AG08395 (cell line): ENCODE data around the gene MUC21.
A peak's percentile ranks its signal among the peaks of the same experiment; 100 is the strongest.
"Not testable (repeated sequence)": the region's sequence is repeated elsewhere in the genome, so short reads cannot be mapped to it uniquely, and the experiment has no call there.

Source experiments
- DNase-seq: peaks from one replicate; pipeline ENCODE4 v3.0.0; 2012; ENCODE audit warnings: mixed read lengths, low spot score

Gene MUC21

DNA sequence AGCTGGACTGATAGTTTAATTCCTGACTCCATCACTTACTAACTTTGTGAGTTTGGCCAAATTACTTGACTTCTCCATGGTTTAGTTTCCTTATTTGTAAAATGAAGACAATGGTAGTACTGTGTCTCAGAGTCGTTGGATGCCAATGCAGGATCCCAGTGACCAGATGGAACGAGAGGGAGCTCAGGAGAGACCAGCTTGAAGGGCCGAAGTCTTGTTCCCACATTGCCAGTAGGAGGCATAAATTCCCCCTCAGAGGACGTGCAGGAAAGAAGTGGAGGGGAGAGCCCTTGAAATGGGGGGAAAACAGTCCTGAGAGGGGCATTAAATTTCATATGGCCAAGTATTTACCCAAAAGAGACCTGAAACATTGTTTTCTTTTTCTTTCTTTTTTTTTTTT, 24.6 kb downstream of the MUC21 start:
- no peak for DNase-seq

- no peak for DNase-seq
Measured at GRCh38 chr6:31009731-31010130, 26.2 kb downstream of the MUC21 start.

- DNase-seq = peak; percentile 52
Measured at GRCh38 chr6:31010393-31011060, 27.0 kb downstream of the MUC21 start, which contains the start of gene MUC22. Gene MUC22 (plus strand): TSS chr6:31010474. CDS start chr6:31010707, 233 bp downstream.

DNA sequence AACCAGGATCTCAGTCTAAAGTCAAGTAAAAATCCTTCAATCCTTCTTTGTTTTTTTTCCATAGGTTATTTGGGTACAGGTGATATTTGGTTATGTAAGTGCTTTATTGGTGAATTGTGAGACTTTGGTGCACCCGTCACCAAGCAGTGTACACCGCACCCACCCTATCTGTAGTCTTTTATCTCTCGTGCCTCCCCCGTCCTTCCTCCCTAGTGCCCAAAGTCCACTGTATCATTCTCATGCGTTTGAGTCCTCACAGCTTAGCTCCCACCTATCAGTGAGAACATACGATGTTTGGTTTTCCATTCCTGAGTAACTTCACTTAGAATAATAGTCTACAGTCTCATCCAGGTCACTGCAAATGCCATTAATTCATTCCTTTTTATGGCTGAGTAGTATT, 27.6 kb downstream of the MUC21 start:
- DNase-seq = no peak

GRCh38 chr6:31016659-31017299, 33.3 kb downstream of the MUC21 start:
- DNase-seq = no peak

GRCh38 chr6:31017436-31017835, 33.9 kb downstream of the MUC21 start:
- DNase-seq = not testable (repeated sequence)

DNA sequence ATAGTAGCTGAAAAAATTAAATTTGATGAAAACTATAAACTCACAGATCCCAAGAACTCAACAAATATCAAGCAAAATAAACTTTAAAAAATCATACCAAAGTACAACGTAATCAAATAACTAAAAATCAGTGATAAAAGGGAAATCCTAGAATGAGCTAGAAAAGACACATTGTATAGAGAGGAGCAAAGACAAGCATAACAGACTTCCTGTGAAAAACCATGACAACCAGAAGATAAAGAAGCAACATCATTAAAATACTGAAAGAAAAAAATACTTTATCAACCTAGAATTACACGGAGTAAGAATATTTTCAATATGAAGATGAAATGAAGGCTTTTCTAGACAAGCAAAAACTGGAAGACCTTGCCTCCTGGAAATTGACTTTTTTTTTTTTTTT, 36.5 kb downstream of the MUC21 start:
- no peak for DNase-seq

DNA sequence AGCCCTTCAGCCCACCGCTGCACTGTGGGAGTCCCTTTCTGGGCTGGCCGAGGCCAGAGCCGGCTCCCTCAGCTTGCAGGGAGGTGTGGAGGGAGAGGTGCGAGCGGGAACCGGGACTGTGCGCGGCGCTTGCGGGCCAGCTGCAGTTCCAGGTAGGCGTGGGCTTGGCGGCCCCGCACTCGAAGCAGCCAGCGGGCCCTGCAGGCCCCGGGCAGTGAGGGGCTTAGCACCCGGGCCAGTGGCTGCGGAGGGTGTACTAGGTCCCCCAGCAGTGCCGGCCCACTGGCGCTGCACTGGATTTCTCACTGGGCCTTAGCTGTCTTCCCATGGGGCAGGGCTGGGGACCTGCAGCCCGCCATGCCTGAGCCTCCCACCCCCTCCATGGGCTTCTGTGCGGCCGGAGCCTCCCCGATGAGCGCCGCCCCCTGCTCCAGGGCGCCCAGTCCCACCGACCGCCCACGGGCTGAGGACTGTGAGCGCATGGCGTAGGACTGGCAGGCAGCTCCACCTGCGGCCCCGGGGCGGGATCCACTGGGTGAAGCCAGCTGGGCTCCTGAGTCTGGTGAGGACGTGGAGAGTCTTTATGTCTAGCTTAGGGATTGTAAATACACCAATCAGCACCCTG, 37.2 kb downstream of the MUC21 start:
- DNase-seq = not testable (repeated sequence)

GRCh38 chr6:31021705-31022531, 38.4 kb downstream of the MUC21 start:
- not testable (repeated sequence) for DNase-seq

DNA sequence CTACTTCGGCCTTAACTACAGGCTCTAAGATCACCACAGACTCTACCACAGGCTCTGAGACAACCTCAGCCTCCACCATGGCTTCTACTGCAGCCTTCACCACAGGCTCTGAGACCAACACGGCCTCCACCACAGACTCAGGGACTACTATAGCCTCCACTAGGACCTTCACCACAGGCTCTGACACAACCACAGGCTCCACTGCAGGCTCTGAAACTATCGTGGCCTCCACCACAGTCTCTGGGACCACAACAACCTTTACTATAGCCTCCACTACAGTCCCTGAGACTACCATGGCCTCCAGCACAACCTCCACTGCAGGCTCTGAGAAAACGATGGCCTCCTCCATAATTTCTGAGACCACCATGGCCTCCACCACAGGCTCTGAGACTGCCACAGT, 42.1 kb downstream of the MUC21 start:
- no peak for DNase-seq

DNA sequence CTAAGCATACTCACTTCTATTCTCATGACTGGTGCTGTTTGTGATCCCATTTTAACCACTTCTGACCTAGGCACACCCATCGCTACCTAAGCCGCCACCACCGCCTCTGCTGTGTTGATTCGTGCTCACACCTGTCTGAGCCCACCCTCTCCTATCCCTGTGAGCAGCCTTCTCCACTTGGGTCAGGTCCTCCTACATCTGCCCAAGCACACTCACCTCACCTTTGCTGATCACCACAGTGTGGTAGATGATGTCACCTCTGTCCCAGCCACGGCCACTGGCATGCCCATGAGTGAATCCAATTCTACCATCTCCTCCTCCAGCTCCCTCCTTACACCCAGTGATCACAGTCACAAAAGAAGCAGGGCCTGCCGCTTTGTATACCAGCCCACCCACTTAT, 47.6 kb downstream of the MUC21 start:
- no peak for DNase-seq

GRCh38 chr6:31033075-31033474, 49.6 kb downstream of the MUC21 start:
- no peak for DNase-seq

DNA sequence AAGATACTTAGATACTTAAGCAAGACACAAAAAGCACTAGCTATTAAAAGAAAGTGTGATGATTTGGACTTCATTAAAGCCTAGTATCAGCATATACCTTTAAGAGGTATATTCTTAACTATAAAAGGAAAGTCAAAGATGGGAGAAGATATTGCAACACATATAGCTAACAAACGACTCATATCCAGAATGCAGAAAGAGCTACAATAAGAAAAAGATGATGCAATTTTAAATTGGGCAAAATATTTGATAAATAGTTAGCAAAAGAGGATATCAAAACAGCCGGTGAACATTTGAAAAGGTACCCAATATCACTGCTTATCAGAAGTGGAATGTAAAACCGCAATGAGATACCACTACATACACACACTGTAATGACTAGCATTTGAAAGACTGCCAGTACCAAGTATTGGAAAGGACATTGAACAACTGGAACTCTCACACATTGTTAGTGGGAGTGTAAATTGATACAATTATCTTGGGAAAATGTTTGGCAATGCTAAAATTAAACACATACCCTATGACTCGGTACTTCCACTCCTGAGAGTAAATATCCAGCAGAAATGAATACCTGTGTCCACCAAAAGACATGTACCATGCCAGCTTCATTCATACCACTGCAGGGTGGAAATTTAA, 52.5 kb downstream of the MUC21 start:
- no peak for DNase-seq

GRCh38 chr6:31037169-31037568, 53.7 kb downstream of the MUC21 start:
- DNase-seq = peak; percentile 80

- DNase-seq = peak; percentile 82
Measured at GRCh38 chr6:31037682-31038081, 54.2 kb downstream of the MUC21 start.

- no peak for DNase-seq
Measured at GRCh38 chr6:31038559-31038958, 55.0 kb downstream of the MUC21 start.
